CD4-positive, CD25-positive, alpha-beta regulatory T cell (primary cell): ENCODE measurements around the gene CALN1. TPM values are rescaled to one million over a fixed set of nuclear protein-coding genes. Genes with fewer than 3 reads are reported as not detected.

Source experiments
- ATAC-seq, 2 donors: fragments of 150-1000 bp; cut with Tn5 transposase; one replicate each; pipeline ENCODE4 v1.10.0; 2021; ENCODE audit warnings: low read depth in 2 of 2, moderate number of reproducible peaks in 2 of 2, moderate library complexity in 1 of 2
- DNase-seq, 3 donors: peaks; one replicate each; pipeline versions ENCODE4 v3.0.0 to v3.0.0-alpha.2; 2012 to 2022; ENCODE audit warnings: mixed read lengths in 1 of 3
- H3K27ac ChIP-seq: one replicate; pipeline ENCODE4 v1.7.0; 2013; ENCODE audit warnings: mild to moderate bottlenecking, low read length; ENCODE audit not compliant: insufficient read depth, poor library complexity, severe bottlenecking
- H3K27me3 ChIP-seq: one replicate; pipeline ENCODE4 v1.7.0; 2013; ENCODE audit warnings: low read length; ENCODE audit not compliant: control insufficient read depth, insufficient read depth
- H3K36me3 ChIP-seq: one replicate; pipeline ENCODE4 v1.7.0; 2013; ENCODE audit warnings: mild to moderate bottlenecking, low read length, moderate library complexity; ENCODE audit not compliant: control insufficient read depth, insufficient read depth
- H3K4me1 ChIP-seq: 2 replicates; pipeline ENCODE4 v1.7.0; 2013; ENCODE audit warnings: mild to moderate bottlenecking, low read length; ENCODE audit not compliant: insufficient read depth, control insufficient read depth, poor library complexity, severe bottlenecking
- H3K4me3 ChIP-seq: one replicate; pipeline ENCODE4 v1.7.0; 2013; ENCODE audit warnings: low read depth, mild to moderate bottlenecking, low read length, moderate library complexity
- H3K9me3 ChIP-seq, 2 experiments: 1 replicate in 1 of 2; 2 replicates in 1 of 2; pipeline ENCODE4 v1.7.0; 2013; ENCODE audit warnings: low read length in 2 of 2, mild to moderate bottlenecking in 1 of 2, moderate library complexity in 1 of 2; ENCODE audit not compliant: control insufficient read depth in 2 of 2
- H3K27ac Mint-ChIP-seq, 3 donors: one replicate each; pipeline ENCODE4 v1.8.0; 2020 to 2022; ENCODE audit warnings: mild to moderate bottlenecking in 3 of 3, mixed read lengths in 3 of 3, moderate library complexity in 2 of 3
- H3K27me3 Mint-ChIP-seq: one replicate; pipeline ENCODE4 v1.8.0; 2022; ENCODE audit warnings: mild to moderate bottlenecking, mixed read lengths
- H3K36me3 Mint-ChIP-seq: one replicate; pipeline ENCODE4 v1.8.0; 2020; ENCODE audit warnings: mixed read lengths
- H3K4me1 Mint-ChIP-seq, 4 donors: one replicate each; pipeline ENCODE4 v1.8.0; 2020 to 2022; ENCODE audit warnings: mixed read lengths in 4 of 4, mild to moderate bottlenecking in 1 of 4
- H3K4me3 Mint-ChIP-seq, 4 donors: one replicate each; pipeline ENCODE4 v1.8.0; 2020 to 2022; ENCODE audit warnings: mild to moderate bottlenecking in 4 of 4, mixed read lengths in 4 of 4, moderate library complexity in 3 of 4
- H3K9me3 Mint-ChIP-seq, 7 donors: one replicate each; pipeline ENCODE4 v1.8.0; 2020 to 2022; ENCODE audit warnings: mixed read lengths in 7 of 7, mild to moderate bottlenecking in 3 of 7, moderate library complexity in 2 of 7
- polyA plus RNA-seq, 4 donors: library from polyadenylated mRNA; unstranded; fragments of 300-500 nt; fragmentation: Illumina TruSeq; gene quantifications; one replicate each; pipeline ENCODE4 v1.2.3, GENCODE V29; 2021
- total RNA-seq: library from RNA; stranded (reverse); gene quantifications from one replicate; pipeline ENCODE4 v1.2.3, GENCODE V29; 2022

The CALN1 gene
- total and polyA plus RNA-seq, 5 donors from 2014 or later, result 0.52 TPM; not detected in 4

GRCh38 chr7:72278550-72278949 lies 133.6 kb downstream of the CALN1 start:
- peaks cover 1 to 12% (median 5%) of the 10 kb centered on the region in 7 donors for H3K9me3 Mint-ChIP-seq
- no peak overlapping the region for H3K4me3 Mint-ChIP-seq
- no peaks in the 10 kb centered on the region for H3K36me3 ChIP-seq
- no peak for ATAC-seq
- peaks cover 0 to 4% of the 10 kb centered on the region in 2 experiments for H3K9me3 ChIP-seq
- no peak overlapping the region for H3K4me3 ChIP-seq
- DNase-seq, result no peak
- no peaks in the 10 kb centered on the region for H3K4me1 ChIP-seq
- H3K27me3 ChIP-seq, result no peaks in the 10 kb centered on the region
- H3K27ac ChIP-seq, result no peak overlapping the region
- H3K4me1 Mint-ChIP-seq, result no peaks in the 10 kb centered on the region
- H3K27me3 Mint-ChIP-seq, result no peaks in the 10 kb centered on the region
- no peak overlapping the region for H3K27ac Mint-ChIP-seq
- no peaks in the 10 kb centered on the region for H3K36me3 Mint-ChIP-seq

- no peaks in the 10 kb centered on the region for H3K36me3 Mint-ChIP-seq
- H3K27me3 ChIP-seq, result no peaks in the 10 kb centered on the region
- H3K4me3 Mint-ChIP-seq, result no peak overlapping the region
- H3K27ac Mint-ChIP-seq, result no peak overlapping the region
- no peak overlapping the region for H3K4me3 ChIP-seq
- no peaks in the 10 kb centered on the region for H3K36me3 ChIP-seq
- H3K27ac ChIP-seq, result no peak overlapping the region
- no peaks in the 10 kb centered on the region for H3K27me3 Mint-ChIP-seq
- no peaks in the 10 kb centered on the region for H3K4me1 ChIP-seq
- H3K9me3 Mint-ChIP-seq, result peaks cover 1 to 9% (median 5%) of the 10 kb centered on the region in 7 donors
- no peak for ATAC-seq
- H3K4me1 Mint-ChIP-seq, result no peaks in the 10 kb centered on the region
- no peak for DNase-seq
- H3K9me3 ChIP-seq, result peaks cover 0 to 4% of the 10 kb centered on the region in 2 experiments
These were observed 136.6 kb downstream of the CALN1 start for GRCh38 chr7:72275382-72276070.

- no peaks in the 10 kb centered on the region for H3K27me3 Mint-ChIP-seq
These were observed 139.7 kb downstream of the CALN1 start for GRCh38 chr7:72272479-72272878.

GRCh38 chr7:72268796-72269195 lies 143.3 kb downstream of the CALN1 start:
- Mint-ChIP-seq H3K4me3 (no peak overlapping the region), H3K36me3 (no peaks in the 10 kb centered on the region), H3K9me3 (peaks cover 2 to 14% (median 5%) of the 10 kb centered on the region in 7 donors), H3K27ac (no peak overlapping the region), H3K27me3 (no peaks in the 10 kb centered on the region), H3K4me1 (no peaks in the 10 kb centered on the region)
- no peak for ATAC-seq
- no peak overlapping the region for H3K4me3 ChIP-seq
- no peak overlapping the region for H3K27ac ChIP-seq
- H3K4me1 ChIP-seq, result no peaks in the 10 kb centered on the region
- H3K36me3 ChIP-seq, result no peaks in the 10 kb centered on the region
- H3K27me3 ChIP-seq, result no peaks in the 10 kb centered on the region
- DNase-seq, result no peak
- peaks cover 0 to 2% of the 10 kb centered on the region in 2 experiments for H3K9me3 ChIP-seq

More at GRCh38 chr7:72272479-72272878, 139.7 kb downstream of the CALN1 start:
- Mint-ChIP-seq H3K4me3 (no peak overlapping the region), H3K27ac (no peak overlapping the region), H3K36me3 (no peaks in the 10 kb centered on the region), H3K9me3 (peaks cover 1 to 14% (median 5%) of the 10 kb centered on the region in 7 donors), H3K4me1 (no peaks in the 10 kb centered on the region)
- Histone ChIP-seq H3K9me3 (peaks cover 2 to 4% of the 10 kb centered on the region in 2 experiments), H3K27me3 (no peaks in the 10 kb centered on the region), H3K27ac (no peak overlapping the region), H3K4me3 (no peak overlapping the region), H3K4me1 (no peaks in the 10 kb centered on the region), H3K36me3 (no peaks in the 10 kb centered on the region)
- ATAC-seq (no peak), DNase-seq (no peak)

DNA sequence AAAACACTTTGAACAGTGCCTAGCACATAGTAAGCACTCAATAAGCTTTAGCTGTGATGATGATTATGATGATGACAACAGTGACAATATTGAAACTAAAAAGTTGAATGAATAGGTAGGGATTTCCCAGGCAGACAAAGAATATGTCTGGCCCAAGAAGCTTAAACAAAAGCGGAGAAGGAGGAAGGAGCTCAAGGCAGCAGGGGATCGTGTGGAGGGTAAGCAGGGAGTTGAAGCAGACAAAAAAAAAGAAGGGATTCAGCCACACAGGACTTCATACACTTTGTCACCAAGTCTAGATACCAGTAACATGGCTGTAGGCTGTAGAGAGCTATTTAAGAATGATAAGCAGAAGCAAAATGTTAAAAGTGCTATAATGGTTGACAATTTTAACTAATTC lies 144.0 kb downstream of the CALN1 start:
- Histone ChIP-seq H3K4me1 (no peaks in the 10 kb centered on the region), H3K36me3 (no peaks in the 10 kb centered on the region), H3K27me3 (no peaks in the 10 kb centered on the region), H3K4me3 (no peak overlapping the region), H3K9me3 (peaks cover 0 to 2% of the 10 kb centered on the region in 2 experiments), H3K27ac (no peak overlapping the region)
- Mint-ChIP-seq H3K36me3 (no peaks in the 10 kb centered on the region), H3K9me3 (peaks cover 3 to 14% (median 5%) of the 10 kb centered on the region in 7 donors), H3K4me3 (no peak overlapping the region), H3K27ac (no peak overlapping the region), H3K4me1 (no peaks in the 10 kb centered on the region), H3K27me3 (no peaks in the 10 kb centered on the region)
- no peak for ATAC-seq
- no peak for DNase-seq

DNA sequence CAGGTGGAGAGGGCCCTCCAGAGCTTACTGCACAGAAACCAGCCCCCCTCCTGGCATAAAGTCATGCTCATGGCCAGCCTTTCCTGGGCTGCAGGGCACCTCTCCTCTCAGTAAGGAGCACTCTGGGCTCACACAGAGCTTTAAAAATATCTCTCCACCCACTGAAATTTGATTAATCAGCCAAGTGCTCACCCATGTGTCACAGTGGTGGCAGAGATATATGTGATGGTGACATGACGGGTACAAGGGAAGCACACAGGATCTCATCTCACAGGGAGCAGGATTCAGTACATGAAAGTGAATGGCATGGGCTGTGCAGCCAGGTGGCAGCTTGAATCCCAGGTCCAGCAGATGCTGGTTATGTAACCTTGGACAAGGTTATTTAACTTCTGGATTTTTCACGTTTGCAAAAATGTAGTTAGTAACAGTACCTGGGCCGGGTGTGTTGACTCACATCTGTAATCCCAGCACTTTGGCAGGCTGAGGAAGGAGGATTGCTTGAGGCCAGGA lies 144.8 kb downstream of the CALN1 start:
- no peaks in the 10 kb centered on the region for H3K36me3 Mint-ChIP-seq
- no peaks in the 10 kb centered on the region for H3K4me1 Mint-ChIP-seq
- H3K9me3 Mint-ChIP-seq, result peaks cover 3 to 14% (median 5%) of the 10 kb centered on the region in 7 donors
- Histone ChIP-seq H3K27ac (no peak overlapping the region), H3K27me3 (no peaks in the 10 kb centered on the region), H3K9me3 (peaks cover 0 to 2% of the 10 kb centered on the region in 2 experiments), H3K4me3 (no peak overlapping the region), H3K4me1 (no peaks in the 10 kb centered on the region), H3K36me3 (no peaks in the 10 kb centered on the region)
- ATAC-seq (no peak), DNase-seq (no peak)
- no peak overlapping the region for H3K4me3 Mint-ChIP-seq
- no peaks in the 10 kb centered on the region for H3K27me3 Mint-ChIP-seq
- H3K27ac Mint-ChIP-seq, result no peak overlapping the region

GRCh38 chr7:72266771-72267170 lies 145.4 kb downstream of the CALN1 start:
- Histone ChIP-seq H3K9me3 (peaks cover 0 to 2% of the 10 kb centered on the region in 2 experiments), H3K27me3 (no peaks in the 10 kb centered on the region), H3K4me3 (no peak overlapping the region), H3K4me1 (no peaks in the 10 kb centered on the region), H3K27ac (no peak overlapping the region), H3K36me3 (no peaks in the 10 kb centered on the region)
- H3K27ac Mint-ChIP-seq, result no peak overlapping the region
- H3K4me1 Mint-ChIP-seq, result no peaks in the 10 kb centered on the region
- ATAC-seq (no peak), DNase-seq (no peak)
- no peak overlapping the region for H3K4me3 Mint-ChIP-seq
- peaks cover 3 to 13% (median 5%) of the 10 kb centered on the region in 7 donors for H3K9me3 Mint-ChIP-seq
- H3K36me3 Mint-ChIP-seq, result no peaks in the 10 kb centered on the region
- no peaks in the 10 kb centered on the region for H3K27me3 Mint-ChIP-seq
